Esophagus squamous epithelium (tissue), 5 donors: Measurements from ENCODE around the gene ACKR4. TPM values are rescaled to one million over a fixed set of nuclear protein-coding genes. Genes with fewer than 3 reads are reported as not detected.

Source experiments
- DNase-seq: peaks from one replicate; lab custom pipeline; 2025; lab: John Stamatoyannopoulos, UW
- H3K27ac ChIP-seq, 4 donors: fragments of 200-600 bp; sonication (generic); one replicate each; pipeline ENCODE4 v1.5.1; 2016 to 2019; ENCODE audit warnings: mild to moderate bottlenecking in 1 of 4
- H3K27me3 ChIP-seq, 4 donors: fragments of 200-600 bp; sonication (generic); 1 replicate in 3 of 4; 2 replicates in 1 of 4; pipeline versions ENCODE4 v1.5.1 to v1.6.0; 2017 to 2021; ENCODE audit warnings: antibody characterized with exemption in 1 of 4
- H3K36me3 ChIP-seq, 3 donors: fragments of 200-600 bp; sonication (generic); one replicate each; pipeline ENCODE4 v1.5.1; 2016 to 2019
- H3K4me1 ChIP-seq, 3 donors: fragments of 200-600 bp; sonication (generic); one replicate each; pipeline ENCODE4 v1.5.1; 2017 to 2019
- H3K4me3 ChIP-seq, 4 donors: fragments of 200-600 bp; sonication (generic); 1 replicate in 3 of 4; 2 replicates in 1 of 4; pipeline ENCODE4 v1.5.1; 2016 to 2019; ENCODE audit warnings: mild to moderate bottlenecking in 2 of 4, moderate library complexity in 1 of 4
- H3K9me3 ChIP-seq, 3 donors: fragments of 200-600 bp; sonication (generic); one replicate each; pipeline ENCODE4 v1.5.1; 2016 to 2019
- CTCF ChIP-seq, 6 experiments: fragments of 450-650 bp in 4 of 6; fragments of 200-600 bp in 2 of 6; sonication (generic) in 2 of 6; IDR thresholded peaks; one replicate each; pipeline ENCODE4 v1.5.1; 2016 to 2019; ENCODE audit warnings: antibody characterized with exemption in 6 of 6, mild to moderate bottlenecking in 4 of 6, moderate library complexity in 4 of 6
- POLR2A ChIP-seq, 4 donors: fragments of 450-650 bp; IDR thresholded peaks; one replicate each; pipeline ENCODE4 v1.6.1; 2017; ENCODE audit warnings: antibody characterized with exemption in 4 of 4, mild to moderate bottlenecking in 4 of 4, moderate library complexity in 3 of 4
- WGBS, 2 donors: methylation state at CpG; one replicate each; pipeline ENCODE4 v1.1.5; 2018; 5-methylcytosine and 5-hydroxymethylcytosine counted together
- intact Hi-C: fragments of 100-400 bp; cut with DNase I; formaldehyde crosslinking; loops from one replicate; pipeline ENCODE4 v1.15.0; 2022
- total RNA-seq, 4 donors: library from RNA; depleted of rRNA; stranded (reverse); fragments of >200 nt; gene quantifications; one replicate each; pipeline ENCODE4 v1.1.0, GENCODE V29; 2016
- donor health status: DM: yes; HTN: yes; CAD: no.

Gene ACKR4
- total RNA-seq = 1 to 10 TPM in 1 of 4 donors, under 1 TPM in 2, not detected in 1; 0.31 to 1.1 (median 0.88) TPM

- Histone ChIP-seq H3K9me3 (no peaks in the 10 kb centered on the region), H3K4me3 (peak within 1 kb of the TSS in 1 of 4 donors; percentile 30), H3K36me3 (peaks cover 0 to 22% (median 7%) of the 10 kb centered on the region in 3 donors), H3K27me3 (no peaks in the 10 kb centered on the region), H3K4me1 (peaks cover 0 to 18% (median 12%) of the 10 kb centered on the region in 3 donors), H3K27ac (peak within 1 kb of the TSS in 3 of 4 donors; percentile 1 to 22 (median 5))
- TF ChIP-seq CTCF (IDR thresholded peaks at IDR 0.05) = no peak
- no peak for TF ChIP-seq POLR2A (IDR thresholded peaks at IDR 0.05)
- intact Hi-C loops = no loop called here
- no peak for DNase-seq
- WGBS, 2 donors = 36 to 57% methylated on average over 2 of the region's 2 CpGs
Observed at GRCh38 chr3:132596816-132597433, at the start of gene ACKR4. Gene ACKR4, plus strand, starts transcription at chr3:132597270. Its CDS starts 3,128 bp downstream, at chr3:132600398.

DNA sequence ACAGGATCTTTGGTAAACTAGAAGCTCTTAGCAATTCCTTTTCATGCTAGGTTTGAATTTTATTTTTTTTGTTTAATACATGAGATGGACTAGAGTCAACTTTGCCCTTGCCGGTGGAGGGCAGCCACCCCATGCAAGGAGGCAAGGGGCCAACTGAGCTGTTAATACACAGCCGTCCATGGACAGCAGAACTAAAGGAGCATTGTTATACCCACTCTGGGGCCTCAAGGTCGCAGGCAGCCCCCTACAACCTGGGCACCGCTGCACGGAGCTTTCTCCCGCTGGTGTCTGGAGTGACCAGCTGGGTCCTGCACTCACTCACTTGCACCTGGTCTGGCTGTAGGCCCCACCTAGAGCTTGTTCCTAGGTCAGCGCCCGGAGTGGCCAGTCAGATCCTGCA, 47.9 kb upstream of the ACKR4 start:
- no peak for TF ChIP-seq POLR2A (IDR thresholded peaks at IDR 0.05)
- TF ChIP-seq CTCF (IDR thresholded peaks at IDR 0.05) = no peak
- Histone ChIP-seq H3K4me1 (peaks cover 0 to 11% (median 10%) of the 10 kb centered on the region in 3 donors), H3K4me3 (no peak overlapping the region), H3K9me3 (no peaks in the 10 kb centered on the region), H3K36me3 (no peaks in the 10 kb centered on the region), H3K27ac (no peak overlapping the region), H3K27me3 (no peaks in the 10 kb centered on the region)
- intact Hi-C loops = no loop called here
- DNase-seq = no peak
- WGBS, 2 donors = 91 to 94% methylated on average over 5 to 6 of the region's 8 CpGs

DNA sequence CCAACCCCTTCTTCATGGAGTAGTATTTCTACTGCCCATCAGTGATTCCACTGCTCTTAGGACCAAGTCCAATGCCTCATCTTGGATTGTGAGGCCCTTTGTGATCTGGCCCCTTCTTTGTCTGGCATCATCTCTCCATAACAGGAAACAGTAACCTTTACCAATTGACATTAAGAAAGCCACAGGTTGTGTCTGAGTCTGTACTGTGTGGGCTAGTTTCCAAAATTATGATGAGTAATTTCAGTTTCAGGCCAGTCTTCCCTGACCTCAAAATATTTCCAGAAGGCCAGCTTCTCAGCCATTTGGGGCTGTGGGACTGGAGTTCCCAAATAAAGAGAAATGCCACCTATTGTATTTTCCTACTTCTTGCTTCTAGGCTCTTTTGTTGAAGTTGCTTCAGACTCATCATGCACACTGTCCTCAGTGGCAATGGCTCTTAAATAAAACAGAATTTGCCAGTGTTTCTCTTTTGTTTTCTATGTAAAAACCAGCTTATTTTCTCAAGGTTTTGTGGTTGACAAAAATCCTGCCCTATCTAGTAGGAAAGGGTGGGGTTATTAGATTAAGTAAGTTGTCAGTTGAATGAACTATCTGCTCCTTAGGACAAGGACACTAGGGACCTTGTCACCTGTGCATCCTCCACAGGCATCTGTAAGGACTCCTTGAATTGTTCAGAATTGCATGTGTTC, 47.0 kb upstream of the ACKR4 start:
- H3K27me3 ChIP-seq = no peaks in the 10 kb centered on the region
- TF ChIP-seq POLR2A (IDR thresholded peaks at IDR 0.05) (no peak), CTCF (IDR thresholded peaks at IDR 0.05) (no peak)
- no peaks in the 10 kb centered on the region for H3K36me3 ChIP-seq
- no peak overlapping the region for H3K4me3 ChIP-seq
- DNase-seq = no peak
- no peaks in the 10 kb centered on the region for H3K9me3 ChIP-seq
- intact Hi-C loops = no loop called here
- H3K4me1 ChIP-seq = peaks cover 0 to 18% (median 12%) of the 10 kb centered on the region in 3 donors
- H3K27ac ChIP-seq = no peak overlapping the region

- intact Hi-C loops = no loop called here
- 66 to 69% methylated on average over 3 of the region's 3 CpGs for WGBS, 2 donors
- Histone ChIP-seq H3K36me3 (no peaks in the 10 kb centered on the region), H3K4me3 (no peak overlapping the region), H3K9me3 (no peaks in the 10 kb centered on the region), H3K27ac (no peak overlapping the region), H3K27me3 (no peaks in the 10 kb centered on the region), H3K4me1 (peaks cover 0 to 18% (median 12%) of the 10 kb centered on the region in 3 donors)
- DNase-seq = no peak
- TF ChIP-seq CTCF (IDR thresholded peaks at IDR 0.05) = no peak
- TF ChIP-seq POLR2A (IDR thresholded peaks at IDR 0.05) = no peak
Observed at GRCh38 chr3:132550579-132551305, 46.3 kb upstream of the ACKR4 start.

DNA sequence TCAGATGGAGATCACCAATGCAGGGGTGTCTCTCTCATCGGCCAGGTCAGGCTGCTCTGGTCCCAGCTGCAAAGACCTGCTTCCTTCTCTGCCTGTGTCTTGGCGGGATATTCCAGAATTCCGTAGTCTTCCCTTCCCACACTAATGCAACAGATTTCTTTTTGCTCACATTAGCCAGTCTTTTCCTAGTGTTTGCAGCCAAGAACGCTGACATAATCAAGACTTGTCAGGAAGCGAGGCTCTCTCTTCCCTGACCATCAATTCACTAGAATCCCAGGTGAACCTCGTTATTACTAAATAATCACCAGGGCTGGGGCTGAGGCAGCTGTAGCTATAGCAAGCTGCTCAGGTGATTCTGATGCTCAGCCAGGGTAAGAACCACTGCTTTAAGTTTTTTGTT, 43.2 kb upstream of the ACKR4 start:
- DNase-seq = no peak
- H3K27me3 ChIP-seq = no peaks in the 10 kb centered on the region
- no peaks in the 10 kb centered on the region for H3K9me3 ChIP-seq
- no peak overlapping the region for H3K27ac ChIP-seq
- TF ChIP-seq POLR2A (IDR thresholded peaks at IDR 0.05) = no peak
- no peak for TF ChIP-seq CTCF (IDR thresholded peaks at IDR 0.05)
- intact Hi-C loops = no loop called here
- H3K36me3 ChIP-seq = peaks cover 0 to 10% (median 2%) of the 10 kb centered on the region in 3 donors
- peaks cover 0 to 23% (median 12%) of the 10 kb centered on the region in 3 donors for H3K4me1 ChIP-seq
- 66 to 78% methylated on average over 3 to 6 of the region's 6 CpGs for WGBS, 2 donors
- no peak overlapping the region for H3K4me3 ChIP-seq
